ENCODE measurements around the gene SIGLEC10.
A peak's percentile ranks its signal among the peaks of the same experiment; 100 is the strongest.
"Not testable (repeated sequence)": the region's sequence is repeated elsewhere in the genome, so short reads cannot be mapped to it uniquely, and the experiment has no call there.

The SIGLEC10 gene

GRCh38 chr19:51440052-51440451 lies 22.6 kb upstream of the SIGLEC10 start:
- DNase-seq: no peak

GRCh38 chr19:51439021-51439465 lies 21.6 kb upstream of the SIGLEC10 start:
- DNase-seq: no peak

GRCh38 chr19:51434456-51434855 lies 17.0 kb upstream of the SIGLEC10 start:
- no peak for DNase-seq

GRCh38 chr19:51433043-51433442 lies 15.6 kb upstream of the SIGLEC10 start:
- DNase-seq: no peak

- DNase-seq: no peak
These were observed 13.7 kb upstream of the SIGLEC10 start for GRCh38 chr19:51431124-51431523.

GRCh38 chr19:51430221-51430620 lies 12.8 kb upstream of the SIGLEC10 start:
- no peak for DNase-seq

- no peak for DNase-seq
These were observed 9.8 kb upstream of the SIGLEC10 start for GRCh38 chr19:51427201-51427600.

- DNase-seq: peak; percentile 62
These were observed 4.6 kb upstream of the SIGLEC10 start for GRCh38 chr19:51422053-51422448.

GRCh38 chr19:51421229-51422052 lies 4.0 kb upstream of the SIGLEC10 start:
- no peak for DNase-seq

GRCh38 chr19:51420511-51420910 lies 3.1 kb upstream of the SIGLEC10 start:
- DNase-seq: not testable (repeated sequence)

- DNase-seq: no peak
These were observed 1.3 kb upstream of the SIGLEC10 start for GRCh38 chr19:51418707-51419106.

GRCh38 chr19:51417810-51418157 lies 342 bp upstream of the SIGLEC10 start:
- no peak for DNase-seq

GRCh38 chr19:51416422-51416821 lies 1.0 kb downstream of the SIGLEC10 start:
- not testable (repeated sequence) for DNase-seq

GRCh38 chr19:51415187-51415586 lies 2.3 kb downstream of the SIGLEC10 start:
- DNase-seq: no peak

GRCh38 chr19:51410950-51411748 lies 6.3 kb downstream of the SIGLEC10 start:
- DNase-seq: no peak

- DNase-seq: peak; percentile 12
These were observed 9.8 kb downstream of the SIGLEC10 start for GRCh38 chr19:51407511-51408131.

- DNase-seq: no peak
These were observed 15.3 kb downstream of the SIGLEC10 start for GRCh38 chr19:51402117-51402516.

- DNase-seq: not testable (repeated sequence)
These were observed 17.5 kb downstream of the SIGLEC10 start for GRCh38 chr19:51399936-51400335.

- no peak for DNase-seq
These were observed 18.2 kb downstream of the SIGLEC10 start for GRCh38 chr19:51399231-51399630.

- DNase-seq: peak; percentile 23
These were observed 19.2 kb downstream of the SIGLEC10 start for GRCh38 chr19:51398096-51398704.

GRCh38 chr19:51397453-51397852 lies 20.0 kb downstream of the SIGLEC10 start:
- peak; percentile 9 for DNase-seq

GRCh38 chr19:51396175-51396574 lies 21.3 kb downstream of the SIGLEC10 start:
- no peak for DNase-seq

Data from fibroblast of skin of back (primary cell).